ENCODE results near the gene PHYHD1. TPM values are rescaled to one million over a fixed set of nuclear protein-coding genes. Genes with fewer than 3 reads are reported as not detected.
"Not testable (repeated sequence)": the region's sequence is repeated elsewhere in the genome, so short reads cannot be mapped to it uniquely, and the experiment has no call there.

Gene PHYHD1
- total and polyA plus RNA-seq, 2 experiments from 2014 or later: 20.3 to 25.7 TPM

GRCh38 chr9:128947527-128948301 lies 26.9 kb downstream of the PHYHD1 start, which contains the start of the genes DOLK and NUP188:
DOLK (minus strand) TSS chr9:128947603; CDS start chr9:128947303, 300 bp downstream.
NUP188 (plus strand) TSS chr9:128947699; CDS start chr9:128947720, 21 bp downstream.
- peak within 1 kb of the TSS; percentile 74 for H3K4me3 ChIP-seq
- peaks cover 44% of the 10 kb centered on the region for H3K79me2 ChIP-seq
- TF ChIP-seq CTCF (IDR thresholded peaks at IDR 0.05; ENCODE audit: poor library complexity) (no peak), EZH2phosphoT487 (IDR thresholded peaks at IDR 0.05; ENCODE audit: low read depth, severe bottlenecking, unreplicated experiment) (no peak), EZH2 (IDR thresholded peaks at IDR 0.05; ENCODE audit: borderline replicate concordance) (no peak)
- peaks cover 22% of the 10 kb centered on the region for H3K4me1 ChIP-seq (ENCODE audit: insufficient read depth)
- 2% methylated on average over 65 of the region's 86 CpGs for WGBS (ENCODE audit: low lambda C conversion rate, missing lambda C conversion rate)
- H2AFZ ChIP-seq: peak within 1 kb of the TSS; percentile 86
- H3K27ac ChIP-seq: peak within 1 kb of the TSS; percentile 91
- H4K20me1 ChIP-seq (ENCODE audit: insufficient read depth, poor library complexity, severe bottlenecking): no peaks in the 10 kb centered on the region
- H3K36me3 ChIP-seq (replicated peaks; ENCODE audit: insufficient read depth, low read depth): no peaks in the 10 kb centered on the region
- H3K9me2 ChIP-seq (replicated peaks; ENCODE audit: insufficient read depth): no peaks in the 10 kb centered on the region
- peak; percentile 97 for DNase-seq (ENCODE audit: low spot score)
- H3K4me2 ChIP-seq: peak within 1 kb of the TSS; percentile 86
- H3K9me3 ChIP-seq (ENCODE audit: low read depth): no peaks in the 10 kb centered on the region
- no peaks in the 10 kb centered on the region for H3K27me3 ChIP-seq

- not testable (repeated sequence) for H3K4me1 ChIP-seq (ENCODE audit: insufficient read depth); H3K36me3 ChIP-seq (replicated peaks; ENCODE audit: insufficient read depth, low read depth); H3K4me2 ChIP-seq; DNase-seq (ENCODE audit: low spot score); H3K27ac ChIP-seq; H4K20me1 ChIP-seq (ENCODE audit: insufficient read depth, poor library complexity, severe bottlenecking); H2AFZ ChIP-seq; H3K27me3 ChIP-seq; H3K4me3 ChIP-seq; H3K79me2 ChIP-seq; H3K9me2 ChIP-seq (replicated peaks; ENCODE audit: insufficient read depth); H3K9me3 ChIP-seq (ENCODE audit: low read depth)
- WGBS (ENCODE audit: low lambda C conversion rate, missing lambda C conversion rate): 98% methylated on average over 9 of the region's 9 CpGs
Observed at GRCh38 chr9:128961403-128961802, 40.6 kb downstream of the PHYHD1 start.

- 96% methylated on average over 5 of the region's 5 CpGs for WGBS (ENCODE audit: low lambda C conversion rate, missing lambda C conversion rate)
- Histone ChIP-seq H3K9me3 (ENCODE audit: low read depth) (no peaks in the 10 kb centered on the region), H3K36me3 (replicated peaks; ENCODE audit: insufficient read depth, low read depth) (no peaks in the 10 kb centered on the region), H2AFZ (no peak overlapping the region), H3K27me3 (no peaks in the 10 kb centered on the region), H3K4me2 (no peak overlapping the region), H3K9me2 (replicated peaks; ENCODE audit: insufficient read depth) (no peaks in the 10 kb centered on the region), H3K79me2 (no peaks in the 10 kb centered on the region), H4K20me1 (ENCODE audit: insufficient read depth, poor library complexity, severe bottlenecking) (no peaks in the 10 kb centered on the region), H3K27ac (no peak overlapping the region), H3K4me3 (no peak overlapping the region), H3K4me1 (ENCODE audit: insufficient read depth) (no peaks in the 10 kb centered on the region)
- no peak for DNase-seq (ENCODE audit: low spot score)
- no peak for TF ChIP-seq EZH2 (IDR thresholded peaks at IDR 0.05; ENCODE audit: borderline replicate concordance)
- TF ChIP-seq EZH2phosphoT487 (IDR thresholded peaks at IDR 0.05; ENCODE audit: low read depth, severe bottlenecking, unreplicated experiment): no peak
- TF ChIP-seq CTCF (IDR thresholded peaks at IDR 0.05; ENCODE audit: poor library complexity): no peak
Observed at GRCh38 chr9:128969491-128969890, 48.7 kb downstream of the PHYHD1 start.

- no peak overlapping the region for H2AFZ ChIP-seq
- H3K4me2 ChIP-seq: no peak overlapping the region
Observed at GRCh38 chr9:128972956-128973355, 52.2 kb downstream of the PHYHD1 start.

More at GRCh38 chr9:128972956-128973355, 52.2 kb downstream of the PHYHD1 start:
- no peaks in the 10 kb centered on the region for H4K20me1 ChIP-seq (ENCODE audit: insufficient read depth, poor library complexity, severe bottlenecking)
- H3K27ac ChIP-seq: no peak overlapping the region
- no peaks in the 10 kb centered on the region for H3K27me3 ChIP-seq
- no peak for DNase-seq (ENCODE audit: low spot score)
- TF ChIP-seq EZH2 (IDR thresholded peaks at IDR 0.05; ENCODE audit: borderline replicate concordance) (no peak), EZH2phosphoT487 (IDR thresholded peaks at IDR 0.05; ENCODE audit: low read depth, severe bottlenecking, unreplicated experiment) (no peak), CTCF (IDR thresholded peaks at IDR 0.05; ENCODE audit: poor library complexity) (no peak)
- H3K79me2 ChIP-seq: no peaks in the 10 kb centered on the region
- H3K4me3 ChIP-seq: no peak overlapping the region
- 90% methylated on average over 4 of the region's 4 CpGs for WGBS (ENCODE audit: low lambda C conversion rate, missing lambda C conversion rate)
- H3K36me3 ChIP-seq (replicated peaks; ENCODE audit: insufficient read depth, low read depth): no peaks in the 10 kb centered on the region
- H3K4me1 ChIP-seq (ENCODE audit: insufficient read depth): no peaks in the 10 kb centered on the region
- no peaks in the 10 kb centered on the region for H3K9me2 ChIP-seq (replicated peaks; ENCODE audit: insufficient read depth)
- no peaks in the 10 kb centered on the region for H3K9me3 ChIP-seq (ENCODE audit: low read depth)

All from hepatocyte (in vitro differentiated cells).